Neural cell (in vitro differentiated cells): Measurements from ENCODE around the gene SLC32A1.

ENCODE experiments used
- EP300 ChIP-seq: fragments of 450-650 bp; conservative IDR thresholded peaks from 2 replicates; pipeline ENCODE4 v1.6.1; 2014; ENCODE audit warnings: antibody characterized with exemption, mild to moderate bottlenecking, moderate library complexity; ENCODE audit not compliant: poor library complexity, severe bottlenecking
- RAD21 ChIP-seq: fragments of 450-650 bp; conservative IDR thresholded peaks from 2 replicates; pipeline ENCODE4 v1.6.1; 2014; ENCODE audit warnings: antibody characterized with exemption, mild to moderate bottlenecking, moderate library complexity
- TF ChIP-seq, protein P1 (sequence below): fragments of 450-650 bp; IDR thresholded peaks from 2 replicates; pipeline ENCODE4 v1.5.1; 2014; ENCODE audit warnings: antibody characterized with exemption, mild to moderate bottlenecking, moderate library complexity; ENCODE audit not compliant: poor library complexity, severe bottlenecking

DNA sequence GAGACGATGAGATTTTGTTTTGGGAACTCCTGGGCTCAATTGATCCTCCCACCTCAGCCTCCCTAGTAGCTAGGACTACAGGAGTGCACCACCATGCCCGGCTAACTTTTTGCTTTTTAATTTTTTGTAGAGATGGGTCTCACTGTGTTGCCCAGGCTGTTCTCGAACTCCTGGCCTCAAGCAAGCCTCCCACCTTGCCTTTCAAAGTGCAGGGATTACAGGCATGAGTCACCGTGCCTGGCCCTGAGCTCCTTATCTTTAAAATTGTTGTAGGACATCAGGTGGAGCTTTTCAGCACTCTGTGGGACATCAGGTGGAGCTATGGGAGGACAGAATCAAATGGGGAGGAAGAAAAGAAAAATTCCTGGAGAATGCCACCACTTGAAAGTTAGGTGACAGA lies 36.7 kb downstream of the SLC32A1 start:
- TF ChIP-seq, protein P1, sequence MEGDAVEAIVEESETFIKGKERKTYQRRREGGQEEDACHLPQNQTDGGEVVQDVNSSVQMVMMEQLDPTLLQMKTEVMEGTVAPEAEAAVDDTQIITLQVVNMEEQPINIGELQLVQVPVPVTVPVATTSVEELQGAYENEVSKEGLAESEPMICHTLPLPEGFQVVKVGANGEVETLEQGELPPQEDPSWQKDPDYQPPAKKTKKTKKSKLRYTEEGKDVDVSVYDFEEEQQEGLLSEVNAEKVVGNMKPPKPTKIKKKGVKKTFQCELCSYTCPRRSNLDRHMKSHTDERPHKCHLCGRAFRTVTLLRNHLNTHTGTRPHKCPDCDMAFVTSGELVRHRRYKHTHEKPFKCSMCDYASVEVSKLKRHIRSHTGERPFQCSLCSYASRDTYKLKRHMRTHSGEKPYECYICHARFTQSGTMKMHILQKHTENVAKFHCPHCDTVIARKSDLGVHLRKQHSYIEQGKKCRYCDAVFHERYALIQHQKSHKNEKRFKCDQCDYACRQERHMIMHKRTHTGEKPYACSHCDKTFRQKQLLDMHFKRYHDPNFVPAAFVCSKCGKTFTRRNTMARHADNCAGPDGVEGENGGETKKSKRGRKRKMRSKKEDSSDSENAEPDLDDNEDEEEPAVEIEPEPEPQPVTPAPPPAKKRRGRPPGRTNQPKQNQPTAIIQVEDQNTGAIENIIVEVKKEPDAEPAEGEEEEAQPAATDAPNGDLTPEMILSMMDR, result no peak
- TF ChIP-seq RAD21, result no peak
- no peak for TF ChIP-seq EP300
